ENCODE results near the gene MAFB.

GRCh38 chr20:40691566-40692239 lies 2.7 kb upstream of the MAFB start:
- TF ChIP-seq, protein P1, sequence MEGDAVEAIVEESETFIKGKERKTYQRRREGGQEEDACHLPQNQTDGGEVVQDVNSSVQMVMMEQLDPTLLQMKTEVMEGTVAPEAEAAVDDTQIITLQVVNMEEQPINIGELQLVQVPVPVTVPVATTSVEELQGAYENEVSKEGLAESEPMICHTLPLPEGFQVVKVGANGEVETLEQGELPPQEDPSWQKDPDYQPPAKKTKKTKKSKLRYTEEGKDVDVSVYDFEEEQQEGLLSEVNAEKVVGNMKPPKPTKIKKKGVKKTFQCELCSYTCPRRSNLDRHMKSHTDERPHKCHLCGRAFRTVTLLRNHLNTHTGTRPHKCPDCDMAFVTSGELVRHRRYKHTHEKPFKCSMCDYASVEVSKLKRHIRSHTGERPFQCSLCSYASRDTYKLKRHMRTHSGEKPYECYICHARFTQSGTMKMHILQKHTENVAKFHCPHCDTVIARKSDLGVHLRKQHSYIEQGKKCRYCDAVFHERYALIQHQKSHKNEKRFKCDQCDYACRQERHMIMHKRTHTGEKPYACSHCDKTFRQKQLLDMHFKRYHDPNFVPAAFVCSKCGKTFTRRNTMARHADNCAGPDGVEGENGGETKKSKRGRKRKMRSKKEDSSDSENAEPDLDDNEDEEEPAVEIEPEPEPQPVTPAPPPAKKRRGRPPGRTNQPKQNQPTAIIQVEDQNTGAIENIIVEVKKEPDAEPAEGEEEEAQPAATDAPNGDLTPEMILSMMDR (IDR thresholded peaks at IDR 0.05), result no peak
- TF ChIP-seq POLR2A (IDR thresholded peaks at IDR 0.05), result no peak
- no peak for TF ChIP-seq POLR2AphosphoS5 (IDR thresholded peaks at IDR 0.05; ENCODE audit: insufficient read depth in 1 of 2, low read depth in 1 of 2)

All from vagina (tissue), 2 donors.